Suppressor macrophage treated with lipopolysaccharide for 1 hour (primary cell): ENCODE data around the gene NLRP9.

Source experiments
- DNase-seq, 3 donors: peaks; one replicate each; pipeline ENCODE4 v3.0.0-alpha.2; 2020 to 2022

The NLRP9 gene

GRCh38 chr19:55702131-55702627 is 36.0 kb downstream of the NLRP9 start:
- no peak for DNase-seq

DNA sequence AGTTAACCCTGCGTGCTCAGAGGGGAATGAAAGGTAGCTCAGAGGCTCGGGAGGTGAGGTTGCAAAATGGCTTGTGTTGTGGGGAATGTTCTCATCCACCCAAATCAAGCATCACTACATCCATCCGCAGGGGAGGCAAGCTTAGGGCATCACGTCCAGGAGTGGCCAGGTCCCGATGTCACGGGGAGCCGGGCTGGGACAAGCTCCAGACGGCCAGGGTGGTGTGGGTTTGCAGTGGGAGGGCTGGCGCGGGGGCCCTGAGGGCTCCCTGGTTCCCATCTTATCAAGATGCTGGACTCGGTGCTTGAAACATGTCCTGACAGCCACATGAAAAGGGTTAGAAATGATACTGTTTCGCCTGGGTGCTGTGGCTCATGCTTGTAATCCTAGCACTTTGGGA is 37.4 kb downstream of the NLRP9 start:
- no peak for DNase-seq

GRCh38 chr19:55699221-55699620 is 39.0 kb downstream of the NLRP9 start:
- no peak for DNase-seq

DNA sequence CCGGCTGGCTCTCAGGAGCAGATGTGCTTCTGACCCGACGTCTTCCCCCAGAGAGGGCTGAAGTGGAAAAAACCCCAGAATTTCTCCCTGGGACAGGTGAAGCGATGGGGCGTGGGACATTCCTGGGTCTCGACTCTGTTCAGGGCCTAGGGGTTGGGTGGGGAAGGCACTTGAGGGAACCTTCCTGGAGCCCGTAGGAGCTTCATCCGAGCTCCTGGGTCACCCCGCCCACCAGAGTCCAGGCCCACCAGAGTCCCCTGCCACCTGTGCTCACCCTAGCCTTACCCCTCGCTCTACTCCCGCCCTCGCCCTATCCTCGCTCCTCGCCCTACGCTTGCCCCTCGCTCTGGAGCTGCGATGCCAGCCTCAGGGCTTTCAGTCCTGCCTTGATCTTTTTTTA is 39.9 kb downstream of the NLRP9 start:
- DNase-seq, result no peak

- no peak for DNase-seq
Measured at GRCh38 chr19:55697698-55698097, 40.5 kb downstream of the NLRP9 start.

DNA sequence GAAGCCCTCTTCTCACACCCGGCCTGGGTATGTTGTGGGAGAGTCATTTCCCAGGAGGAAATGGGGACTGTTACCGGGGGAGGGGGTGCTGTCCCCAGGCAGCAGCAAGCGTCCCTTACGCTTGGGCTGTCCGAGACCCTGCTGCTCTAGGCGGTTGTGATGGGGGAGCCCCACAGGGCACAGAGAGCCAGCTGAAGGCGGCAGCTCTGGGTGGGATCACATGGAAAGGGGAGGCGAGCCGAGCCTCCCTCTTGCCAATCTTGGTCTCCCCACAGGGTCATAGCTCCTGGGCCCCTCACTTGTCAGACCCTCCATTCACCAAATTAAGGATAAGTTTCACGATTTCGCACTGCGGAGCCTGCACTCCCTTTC is 41.1 kb downstream of the NLRP9 start:
- no peak for DNase-seq

DNA sequence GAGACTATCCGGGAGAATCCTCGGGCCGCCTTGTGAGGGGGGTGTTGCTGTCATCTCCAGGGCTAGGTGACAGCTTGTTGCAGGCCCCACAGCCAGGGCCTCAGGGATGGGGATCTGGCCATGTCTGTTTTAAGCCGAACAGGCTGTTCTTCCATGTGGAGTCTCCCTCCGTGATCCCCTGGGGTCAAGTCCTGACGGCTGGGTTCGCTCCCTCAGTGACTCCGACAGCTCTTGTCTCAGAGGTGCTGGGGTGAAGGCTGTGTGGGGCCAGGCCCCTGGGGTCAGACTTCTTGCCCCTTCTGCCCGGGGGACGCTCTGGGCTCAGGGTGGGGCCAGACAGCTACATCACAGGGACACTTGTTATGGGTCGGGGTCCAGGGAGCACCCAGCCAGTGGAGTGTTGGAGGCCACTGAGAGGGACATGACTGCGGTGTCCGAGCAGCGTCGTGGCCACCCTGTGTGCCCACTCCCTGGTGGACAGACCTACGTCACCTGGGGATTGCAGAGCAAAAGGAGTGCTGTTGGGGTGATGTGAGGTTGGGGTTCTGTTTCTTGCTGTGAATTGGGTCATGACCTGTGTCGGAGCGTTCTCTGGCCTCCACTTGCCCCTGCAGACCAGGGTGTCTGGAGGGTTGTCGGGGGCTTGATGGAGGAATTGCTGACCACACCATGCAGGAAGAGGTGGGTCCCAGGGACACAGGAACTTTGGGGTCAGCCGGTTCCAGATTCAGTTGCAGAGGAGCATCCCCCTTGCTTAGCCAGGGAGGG is 41.7 kb downstream of the NLRP9 start:
- DNase-seq, result no peak

- DNase-seq, result no peak
Measured at GRCh38 chr19:55695511-55696290, 42.5 kb downstream of the NLRP9 start.

GRCh38 chr19:55694656-55695491 is 43.3 kb downstream of the NLRP9 start:
- DNase-seq, result no peak

DNA sequence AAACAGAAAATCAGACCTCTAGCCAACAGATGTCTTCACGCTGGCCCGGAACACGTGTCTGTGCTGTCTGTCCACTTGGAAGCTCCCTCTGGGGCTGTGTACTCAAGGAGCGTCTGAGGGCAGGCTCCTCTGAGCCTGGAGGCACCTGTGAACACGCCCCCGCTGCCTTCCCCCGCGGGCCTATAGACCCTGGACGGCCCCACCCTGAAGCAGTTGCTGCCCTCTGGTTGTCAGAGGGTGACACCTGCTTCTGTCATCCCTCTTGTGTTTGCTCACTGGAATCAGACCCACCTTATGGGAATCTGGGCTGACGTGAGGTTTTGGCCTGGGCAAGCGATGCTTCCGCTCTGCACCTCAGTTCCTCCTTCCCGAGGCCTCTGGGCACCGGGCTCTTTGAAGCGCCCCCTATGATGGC is 44.0 kb downstream of the NLRP9 start:
- DNase-seq, result no peak

DNA sequence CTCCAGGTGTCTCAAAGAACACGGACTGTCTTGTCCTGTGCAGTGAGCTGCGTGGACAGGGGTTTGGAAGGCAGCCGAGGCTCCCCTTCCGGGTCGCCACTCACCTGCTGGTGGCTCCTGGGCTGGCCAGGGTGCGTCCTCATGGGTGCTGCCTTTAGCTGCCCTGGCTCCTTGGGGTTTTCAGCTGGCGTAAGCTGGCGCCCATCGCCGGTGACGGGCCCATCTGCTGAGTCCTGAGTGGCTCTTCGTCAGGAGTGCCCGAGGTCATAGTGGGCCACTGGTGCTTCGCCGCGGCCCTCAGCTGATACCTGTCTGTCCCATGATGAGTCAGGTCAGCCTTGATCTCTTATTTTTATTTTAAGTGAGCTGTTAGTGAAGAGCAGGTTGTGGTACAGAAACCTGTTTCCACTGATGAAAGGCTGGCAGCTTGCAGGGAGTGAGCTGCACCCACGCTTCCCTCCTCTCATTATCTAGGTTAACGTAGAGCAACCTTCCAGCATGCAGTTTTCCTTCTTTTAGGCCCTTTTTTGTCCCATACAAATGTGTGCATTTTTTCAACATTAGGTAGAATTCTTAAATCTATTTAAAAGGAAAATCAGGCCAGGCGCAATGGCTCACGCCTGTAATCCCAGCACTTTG is 44.7 kb downstream of the NLRP9 start:
- DNase-seq, result no peak

- DNase-seq, result no peak
Measured at GRCh38 chr19:55692681-55693081, 45.5 kb downstream of the NLRP9 start.

DNA sequence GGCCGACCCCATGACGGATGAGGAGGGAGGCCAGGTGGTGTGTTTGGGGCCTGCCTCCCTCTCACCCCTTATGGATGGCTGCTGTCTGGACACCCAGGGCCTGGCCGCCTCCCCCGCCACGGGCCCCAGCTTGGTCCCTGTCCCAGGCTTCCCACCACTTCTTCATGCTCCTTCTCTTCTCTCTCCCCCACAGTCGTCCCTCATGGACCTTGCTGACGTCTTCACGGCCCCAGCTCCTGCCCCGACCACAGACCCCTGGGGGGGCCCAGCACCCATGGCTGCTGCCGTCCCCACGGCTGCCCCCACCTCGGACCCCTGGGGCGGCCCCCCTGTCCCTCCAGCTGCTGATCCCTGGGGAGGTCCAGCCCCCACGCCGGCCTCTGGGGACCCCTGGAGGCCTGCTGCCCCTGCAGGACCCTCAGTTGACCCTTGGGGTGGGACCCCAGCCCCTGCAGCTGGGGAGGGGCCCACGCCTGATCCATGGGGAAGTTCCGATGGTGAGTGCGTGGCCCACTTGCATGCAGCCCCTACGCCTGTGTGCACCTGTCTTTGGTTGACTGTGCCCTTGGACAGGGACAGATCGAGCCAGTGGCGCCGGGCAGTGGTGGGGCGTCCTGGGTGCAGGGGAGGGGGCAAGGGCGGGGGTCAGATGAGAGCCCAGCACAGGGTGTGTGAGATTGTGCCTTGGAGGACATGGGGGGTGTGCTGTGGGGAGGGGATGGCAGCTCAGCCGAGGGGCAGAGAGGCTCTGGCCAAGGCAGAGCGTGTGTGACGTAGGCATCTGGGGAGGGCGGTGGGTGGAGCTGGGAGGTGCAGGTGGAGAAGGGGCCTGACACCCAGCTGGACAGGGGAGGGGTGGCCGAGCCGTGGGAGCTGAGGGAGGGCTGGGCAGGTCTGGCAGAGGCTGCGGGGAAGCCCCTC is 46.4 kb downstream of the NLRP9 start:
- DNase-seq, result no peak

DNA sequence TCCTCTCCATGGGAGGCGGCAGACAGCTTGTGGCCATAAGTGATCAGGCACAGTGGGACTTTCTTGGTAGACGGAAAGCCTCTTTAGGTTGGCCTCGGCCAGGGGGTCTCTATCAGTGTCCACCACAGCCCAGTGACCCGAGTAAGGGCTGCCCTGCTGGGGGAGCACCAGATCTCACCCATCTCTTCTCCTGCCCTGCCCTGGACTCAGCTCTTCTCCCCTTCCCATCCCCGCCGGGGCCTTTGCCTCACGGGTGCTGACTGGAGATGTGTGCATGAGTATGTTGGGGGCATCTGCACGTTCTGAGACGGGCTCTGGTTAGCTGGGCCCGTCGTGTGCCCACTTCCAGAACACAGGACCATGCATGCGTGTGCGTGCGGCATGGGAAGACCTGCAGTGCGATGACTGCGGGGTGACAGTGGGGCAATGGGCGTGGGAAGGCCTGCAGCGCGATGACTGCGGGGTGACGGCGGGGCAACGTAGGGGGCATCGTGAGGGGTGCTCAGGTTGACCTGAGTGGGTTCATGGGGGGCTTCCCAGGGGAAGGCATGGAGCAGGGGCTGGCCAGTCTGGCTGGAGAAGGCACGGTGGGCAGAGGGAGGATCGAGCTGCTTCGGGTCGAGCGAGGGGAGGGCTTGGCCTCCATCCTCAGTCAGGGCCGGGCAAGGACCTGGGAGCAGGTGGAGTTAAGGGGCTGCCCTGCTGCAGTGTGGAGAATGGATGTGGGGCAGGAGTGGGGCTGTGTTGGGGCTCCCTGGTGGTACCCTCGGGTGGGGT is 47.2 kb downstream of the NLRP9 start:
- DNase-seq, result no peak

DNA sequence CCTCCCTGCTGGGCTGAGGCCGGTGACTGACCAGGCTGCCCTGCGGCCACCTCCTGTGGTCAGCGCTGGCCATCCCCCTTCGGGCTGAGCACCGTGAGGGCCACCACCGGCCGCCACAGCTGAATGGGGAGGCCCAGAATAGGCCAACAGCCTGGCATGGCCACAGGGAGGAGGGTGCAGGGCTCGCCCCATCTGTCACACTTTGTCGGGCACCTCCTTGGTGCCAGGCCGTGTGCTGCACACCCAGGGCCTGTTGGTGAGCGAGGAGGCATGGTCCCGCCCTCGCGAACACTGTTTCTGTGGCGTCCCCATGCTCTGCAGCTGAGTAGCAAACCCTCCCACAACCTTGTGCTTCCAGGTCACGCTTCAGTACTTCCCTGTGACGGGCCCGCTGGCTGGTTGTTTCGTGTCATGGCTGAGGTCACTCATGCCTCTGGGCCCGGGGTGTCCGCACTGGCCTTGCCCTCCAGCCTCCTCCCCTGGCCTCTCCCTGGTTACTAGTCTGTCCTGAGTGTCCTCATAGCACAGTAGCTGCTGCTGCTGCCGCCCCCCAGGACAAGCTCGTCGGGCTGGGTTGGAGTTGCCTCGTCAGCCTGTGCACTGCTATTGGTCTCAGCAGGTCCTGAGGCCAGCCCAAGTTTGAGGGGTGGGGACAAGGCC is 48.0 kb downstream of the NLRP9 start:
- DNase-seq, result no peak

DNA sequence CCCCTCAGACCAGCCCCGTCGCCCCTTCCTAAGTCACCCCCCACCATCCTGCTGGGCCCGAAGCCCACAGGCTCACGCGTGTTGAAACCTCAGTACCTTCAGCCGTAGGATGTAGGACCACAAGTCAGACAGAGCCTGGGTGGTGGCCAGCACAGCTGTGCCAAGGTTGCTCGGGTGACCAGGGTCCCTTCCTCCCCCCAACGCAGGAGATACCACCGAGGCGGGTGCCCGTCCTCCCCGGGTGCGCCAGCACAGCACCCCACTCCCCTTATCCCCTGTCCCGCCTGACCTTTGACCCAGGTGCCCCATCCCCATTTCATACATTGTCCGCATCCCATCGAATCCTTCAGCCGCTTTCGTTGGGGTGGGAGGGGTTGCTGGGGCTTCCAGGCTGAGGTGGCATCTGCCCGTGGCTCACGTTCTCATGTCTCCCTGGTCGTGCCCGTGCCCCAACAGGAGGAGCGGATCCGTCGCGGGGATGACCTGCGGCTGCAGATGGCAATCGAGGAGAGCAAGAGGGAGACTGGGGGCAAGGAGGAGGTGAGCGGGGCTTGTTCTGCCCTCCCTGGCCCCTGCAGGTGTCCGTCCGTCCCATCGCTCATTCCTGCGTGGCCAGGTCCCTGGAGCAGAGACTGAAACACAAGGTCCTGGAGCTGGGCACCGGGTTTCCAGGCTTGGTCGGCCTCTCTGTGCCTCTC is 48.6 kb downstream of the NLRP9 start:
- no peak for DNase-seq

GRCh38 chr19:55688422-55689218 is 49.6 kb downstream of the NLRP9 start:
- no peak for DNase-seq

- DNase-seq, result no peak
Measured at GRCh38 chr19:55687281-55688201, 50.7 kb downstream of the NLRP9 start.
